NCI-H1092 (cell line): Measurements from ENCODE around the gene CYP27B1.
"Not testable (repeated sequence)": the region's sequence is repeated elsewhere in the genome, so short reads cannot be mapped to it uniquely, and the experiment has no call there.

Source experiments
- DNase-seq: peaks from one replicate; lab custom pipeline; 2025; lab: John Stamatoyannopoulos, UW

CYP27B1 gene

GRCh38 chr12:57721846-57722608 lies 44.9 kb downstream of the CYP27B1 start:
- not testable (repeated sequence) for DNase-seq

DNA sequence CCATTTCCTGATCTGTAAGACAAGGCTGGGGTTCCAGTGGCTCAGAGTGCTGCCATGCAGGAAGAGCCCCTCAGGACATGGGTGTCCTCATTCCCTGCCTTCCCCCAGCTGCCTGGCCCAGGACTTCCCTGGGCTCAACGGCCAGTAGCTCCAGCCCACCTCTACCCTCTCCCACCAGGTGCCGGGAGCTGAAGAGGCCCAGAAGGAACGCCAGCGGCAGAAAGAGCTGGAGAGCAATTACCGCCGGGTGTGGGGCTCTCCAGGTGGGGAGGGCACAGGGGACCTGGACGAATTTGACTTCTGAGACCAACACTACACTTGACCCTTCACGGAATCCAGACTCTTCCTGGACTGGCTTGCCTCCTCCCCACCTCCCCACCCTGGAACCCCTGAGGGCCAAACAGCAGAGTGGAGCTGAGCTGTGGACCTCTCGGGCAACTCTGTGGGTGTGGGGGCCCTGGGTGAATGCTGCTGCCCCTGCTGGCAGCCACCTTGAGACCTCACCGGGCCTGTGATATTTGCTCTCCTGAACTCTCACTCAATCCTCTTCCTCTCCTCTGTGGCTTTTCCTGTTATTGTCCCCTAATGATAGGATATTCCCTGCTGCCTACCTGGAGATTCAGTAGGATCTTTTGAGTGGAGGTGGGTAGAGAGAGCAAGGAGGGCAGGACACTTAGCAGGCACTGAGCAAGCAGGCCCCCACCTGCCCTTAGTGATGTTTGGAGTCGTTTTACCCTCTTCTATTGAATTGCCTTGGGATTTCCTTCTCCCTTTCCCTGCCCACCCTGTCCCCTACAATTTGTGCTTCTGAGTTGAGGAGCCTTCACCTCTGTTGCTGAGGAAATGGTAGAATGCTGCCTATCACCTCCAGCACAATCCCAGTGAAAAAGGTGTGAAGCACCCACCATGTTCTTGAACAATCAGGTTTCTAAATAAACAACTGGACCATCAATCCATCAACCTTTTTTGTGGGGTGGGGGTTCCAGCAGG lies 46.0 kb downstream of the CYP27B1 start:
- no peak for DNase-seq

DNA sequence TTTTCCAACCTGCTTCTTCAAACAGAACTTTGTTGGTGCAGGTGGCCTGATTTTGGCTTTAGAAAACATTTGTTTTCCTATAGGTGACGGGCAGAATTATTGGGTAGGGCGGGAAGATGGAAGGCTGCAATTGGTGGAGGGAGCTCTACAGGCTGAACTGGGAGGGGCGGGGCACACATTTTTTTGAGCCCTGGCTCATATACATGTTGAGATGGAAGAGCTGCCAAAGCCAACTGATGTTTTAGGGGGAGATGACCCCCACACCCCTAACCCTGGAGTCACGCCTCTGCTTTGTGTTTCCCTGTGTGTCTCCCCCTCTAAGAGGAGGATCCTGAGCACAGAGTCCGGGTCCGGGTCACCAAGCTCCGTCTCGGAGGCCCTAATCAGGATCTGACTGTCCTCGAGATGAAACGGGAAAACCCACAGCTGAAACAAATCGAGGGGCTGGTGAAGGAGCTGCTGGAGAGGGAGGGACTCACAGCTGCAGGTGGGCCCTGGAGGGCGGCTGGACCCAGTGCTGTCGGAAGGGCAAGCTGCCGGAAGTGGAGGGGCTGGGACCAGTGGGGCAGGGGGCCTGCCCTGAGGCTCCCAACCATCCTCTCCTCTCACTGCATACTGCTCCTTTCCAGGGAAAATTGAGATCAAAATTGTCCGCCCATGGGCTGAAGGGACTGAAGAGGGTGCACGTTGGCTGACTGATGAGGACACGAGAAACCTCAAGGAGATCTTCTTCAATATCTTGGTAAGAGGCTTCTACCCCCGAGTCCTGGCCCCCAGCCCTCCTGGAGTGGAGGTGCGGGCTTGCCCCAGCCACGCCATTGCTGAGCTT lies 46.9 kb downstream of the CYP27B1 start:
- DNase-seq = no peak

DNA sequence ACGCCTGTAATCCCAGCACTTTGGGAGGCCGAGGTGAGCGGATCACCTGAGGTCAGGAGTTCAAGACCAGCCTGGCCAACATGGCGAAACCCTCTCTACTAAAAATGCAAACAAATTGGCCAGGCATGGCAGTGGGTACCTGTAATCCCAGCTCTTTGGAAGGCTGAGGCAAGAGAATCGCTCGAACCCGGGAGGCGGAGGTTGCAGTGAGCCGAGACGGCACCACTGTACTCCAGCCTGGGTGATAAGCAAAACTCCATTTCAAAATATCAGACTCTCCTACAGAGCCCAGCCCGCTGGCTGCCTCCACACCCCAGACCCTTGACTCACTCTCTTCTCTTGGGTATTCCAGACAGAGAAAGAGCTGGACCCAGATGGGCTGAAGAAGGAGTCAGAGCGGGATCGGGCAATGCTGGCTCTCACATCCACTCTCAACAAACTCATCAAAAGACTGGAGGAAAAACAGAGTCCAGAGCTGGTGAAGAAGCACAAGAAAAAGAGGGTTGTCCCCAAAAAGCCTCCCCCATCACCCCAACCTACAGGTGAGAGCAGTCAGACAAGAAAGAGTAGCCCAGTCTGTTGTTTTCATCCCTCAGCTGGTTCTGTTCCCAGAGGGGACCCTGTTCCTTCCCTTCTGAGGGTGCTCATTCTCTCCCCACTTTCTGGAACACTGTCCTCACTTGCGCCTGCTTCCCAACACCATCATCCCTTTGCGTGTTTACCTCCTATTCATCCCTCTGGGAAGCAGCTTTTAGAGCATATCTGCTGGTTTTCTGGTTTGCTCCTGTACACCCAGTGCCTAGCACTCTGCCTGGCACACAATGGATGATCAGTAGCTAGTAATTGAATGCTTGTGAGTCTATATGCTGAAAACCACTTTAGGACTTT lies 48.0 kb downstream of the CYP27B1 start:
- DNase-seq = no peak

DNA sequence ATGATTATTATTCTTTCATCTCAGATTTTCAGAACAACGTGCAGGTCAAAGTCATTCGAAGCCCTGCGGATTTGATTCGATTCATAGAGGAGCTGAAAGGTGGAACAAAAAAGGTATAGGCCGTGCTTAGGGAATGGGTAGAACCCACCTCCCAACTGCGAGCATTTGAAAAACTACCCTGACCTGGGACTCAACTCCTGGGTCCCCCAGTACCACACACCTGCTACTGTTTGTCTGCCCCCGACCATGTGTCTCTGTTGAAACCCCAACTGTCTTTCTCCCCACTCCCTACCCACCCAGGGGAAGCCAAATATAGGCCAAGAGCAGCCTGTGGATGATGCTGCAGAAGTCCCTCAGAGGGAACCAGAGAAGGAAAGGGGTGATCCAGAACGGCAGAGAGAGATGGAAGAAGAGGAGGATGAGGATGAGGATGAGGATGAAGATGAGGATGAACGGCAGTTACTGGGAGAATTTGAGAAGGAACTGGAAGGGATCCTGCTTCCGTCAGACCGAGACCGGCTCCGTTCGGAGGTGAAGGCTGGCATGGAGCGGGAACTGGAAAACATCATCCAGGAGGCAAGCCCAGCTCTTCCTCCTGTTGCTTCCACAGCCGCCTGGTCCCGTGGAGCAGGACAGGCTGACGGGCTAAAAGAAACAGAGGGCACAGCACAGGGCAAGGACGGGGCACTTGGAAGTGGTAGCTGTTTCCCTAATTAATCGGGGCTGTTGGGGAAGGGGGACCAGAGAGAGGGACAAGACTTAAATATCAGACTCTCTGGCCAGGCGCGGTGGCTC lies 48.8 kb downstream of the CYP27B1 start:
- DNase-seq = no peak

DNA sequence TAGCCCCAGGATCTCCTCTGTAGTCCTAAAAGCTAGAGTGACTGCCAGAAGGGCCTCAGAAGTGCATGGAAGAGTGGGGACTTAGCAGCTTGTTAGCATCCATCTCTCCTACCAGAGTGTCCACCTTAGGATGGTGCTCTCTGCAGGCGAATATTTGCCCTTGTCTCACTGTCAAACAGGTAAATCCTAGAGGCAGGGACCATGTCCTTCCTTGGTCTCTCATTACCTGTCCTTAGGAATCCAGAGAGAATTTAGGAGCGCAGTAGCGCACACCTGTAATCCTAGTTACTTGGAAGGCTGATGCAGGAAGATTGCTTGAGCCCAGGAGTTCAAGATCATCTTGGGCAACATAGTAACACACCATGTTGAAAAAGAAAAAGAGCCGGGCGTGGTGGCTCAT lies 49.7 kb downstream of the CYP27B1 start:
- DNase-seq = no peak

DNA sequence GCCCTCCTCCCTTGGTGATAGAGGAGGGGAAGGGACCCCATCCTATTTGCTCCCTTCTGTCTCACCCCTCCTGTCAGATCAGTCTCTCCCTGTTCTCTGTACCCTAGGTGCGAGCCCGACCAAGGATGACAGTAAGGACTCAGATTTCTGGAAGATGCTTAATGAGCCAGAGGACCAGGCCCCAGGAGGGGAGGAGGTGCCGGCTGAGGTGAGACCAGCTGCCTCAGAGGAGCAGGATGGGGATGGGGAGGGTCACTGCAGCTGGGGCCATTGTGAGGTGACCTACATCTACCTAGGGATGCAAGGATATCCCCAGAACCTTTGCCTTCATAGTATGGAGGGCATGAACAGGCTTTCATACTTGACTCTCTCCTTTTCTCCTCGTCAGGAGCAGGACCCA lies 50.6 kb downstream of the CYP27B1 start:
- no peak for DNase-seq

GRCh38 chr12:57715786-57716185 lies 51.1 kb downstream of the CYP27B1 start:
- DNase-seq = no peak

DNA sequence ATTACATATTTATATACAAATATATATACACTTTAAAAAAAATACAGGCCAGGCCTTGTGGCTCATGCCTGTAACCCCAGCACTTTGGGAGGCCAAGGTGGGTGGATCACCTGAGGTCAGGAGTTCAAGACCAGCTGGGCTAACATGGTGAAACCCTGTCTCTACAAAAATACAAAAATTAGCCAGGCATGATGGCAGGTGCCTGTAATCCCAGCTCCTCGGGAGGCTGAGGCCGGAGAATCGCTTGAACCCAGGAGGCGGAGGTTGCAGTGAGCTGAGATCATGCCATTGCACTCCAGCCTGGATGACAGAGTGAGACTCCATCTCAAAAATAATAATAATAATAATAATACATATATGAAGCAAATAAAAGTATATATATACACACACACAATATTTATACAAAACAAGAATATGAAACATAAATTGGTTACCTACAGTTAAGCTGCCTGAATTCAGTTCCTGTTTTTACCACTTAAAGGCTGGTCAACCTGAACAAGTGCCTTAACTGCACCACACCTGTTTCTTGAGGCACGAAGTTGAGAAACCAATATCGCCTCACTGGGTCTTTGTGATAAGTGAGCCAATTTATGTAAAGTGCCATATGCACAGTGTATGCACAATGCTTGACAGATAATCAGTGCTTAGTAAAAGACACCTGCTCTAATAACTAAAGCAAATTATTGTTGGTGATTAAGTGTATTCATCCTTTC lies 51.7 kb downstream of the CYP27B1 start:
- not testable (repeated sequence) for DNase-seq

DNA sequence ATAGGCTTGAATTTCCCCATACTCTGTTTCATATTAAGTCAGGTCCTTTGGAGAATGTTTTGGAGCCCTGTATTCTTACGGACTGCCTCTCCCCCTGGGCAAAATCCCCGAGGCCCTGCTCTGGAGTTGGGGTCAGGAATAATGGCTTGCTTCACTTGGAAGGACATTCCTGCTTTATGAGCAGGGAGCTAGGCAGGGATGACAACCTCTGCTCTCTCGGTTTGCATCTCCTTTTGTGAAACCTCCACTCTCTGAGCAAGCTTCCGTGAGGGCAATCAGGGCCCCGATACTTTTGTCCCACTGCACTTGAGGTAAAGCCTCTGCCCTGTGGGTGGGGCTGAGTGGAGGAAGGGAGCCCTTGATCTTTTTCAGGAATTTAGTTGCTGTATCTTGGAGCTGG lies 53.7 kb downstream of the CYP27B1 start:
- DNase-seq = no peak

DNA sequence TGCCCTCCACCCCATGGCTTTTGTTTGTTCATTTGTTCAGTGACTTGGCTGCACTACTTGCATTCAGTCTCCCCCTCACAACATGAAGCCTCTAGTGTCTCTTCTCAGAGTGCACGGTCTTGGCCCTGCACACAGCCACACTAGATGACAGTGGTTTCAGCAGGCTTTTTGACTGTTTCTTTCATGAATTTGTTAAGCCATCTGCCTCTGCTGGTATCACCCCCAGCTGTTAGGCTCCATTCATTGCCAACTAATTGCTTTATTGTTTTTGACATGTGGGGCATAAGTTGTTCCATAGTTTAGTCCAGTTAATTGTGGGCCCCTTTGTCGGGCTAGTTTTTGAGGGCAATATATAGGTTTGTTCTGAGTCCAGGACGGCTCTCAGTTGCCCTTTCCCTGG lies 54.2 kb downstream of the CYP27B1 start:
- DNase-seq = no peak
